ENCODE results near the gene AJAP1.

The AJAP1 gene

GRCh38 chr1:4693331-4693730, 38.9 kb downstream of the AJAP1 start:
- no peak overlapping the region for H2BK5ac ChIP-seq (ENCODE audit: low read length)
- H2AK5ac ChIP-seq (ENCODE audit: low read length): no peak overlapping the region
- no CpG with 5 or more reads among the region's 6 CpGs for WGBS (ENCODE audit: extremely low coverage, insufficient coverage, low lambda C conversion rate)
- H3K56ac ChIP-seq (ENCODE audit: low read length): no peak overlapping the region
- no peak overlapping the region for H2BK15ac ChIP-seq (replicated peaks; ENCODE audit: low read depth)
- H3K23ac ChIP-seq (ENCODE audit: low read length): no peak overlapping the region
- DNase-seq: no peak
- H3K18ac ChIP-seq (ENCODE audit: low read length): no peak overlapping the region
- H3K9ac ChIP-seq (ENCODE audit: low read length): no peak overlapping the region
- H3K4ac ChIP-seq (ENCODE audit: low read depth, low read length): no peak overlapping the region
- no peak overlapping the region for H3K27ac ChIP-seq (ENCODE audit: low read depth, low read length)
- no peaks in the 10 kb centered on the region for H3K36me3 ChIP-seq (ENCODE audit: control insufficient read depth, insufficient read depth, low read length)
- no peaks in the 10 kb centered on the region for H3K79me2 ChIP-seq (ENCODE audit: control insufficient read depth, insufficient read depth, low read length)
- no peak overlapping the region for H2BK120ac ChIP-seq (ENCODE audit: low read depth, low read length)
- no peak overlapping the region for H3K4me3 ChIP-seq (ENCODE audit: low read length)
- no peaks in the 10 kb centered on the region for H3K27me3 ChIP-seq (ENCODE audit: insufficient read depth, low read length, poor library complexity)
- H4K8ac ChIP-seq (ENCODE audit: low read depth, low read length): no peak overlapping the region
- no peak overlapping the region for H3K4me2 ChIP-seq (ENCODE audit: low read length)
- no peaks in the 10 kb centered on the region for H3K79me1 ChIP-seq (ENCODE audit: low read length)
- H3K4me1 ChIP-seq (ENCODE audit: control insufficient read depth, low read depth, low read length): no peaks in the 10 kb centered on the region
- H4K5ac ChIP-seq (ENCODE audit: low read length): no peak overlapping the region

- no CpG with 5 or more reads among the region's 10 CpGs for WGBS (ENCODE audit: extremely low coverage, insufficient coverage, low lambda C conversion rate)
- DNase-seq: no peak
Observed at GRCh38 chr1:4693891-4694290, 39.5 kb downstream of the AJAP1 start.

GRCh38 chr1:4694492-4694891, 40.1 kb downstream of the AJAP1 start:
- no peaks in the 10 kb centered on the region for H3K79me2 ChIP-seq (ENCODE audit: control insufficient read depth, insufficient read depth, low read length)
- H2BK120ac ChIP-seq (ENCODE audit: low read depth, low read length): no peak overlapping the region
- no peak overlapping the region for H4K5ac ChIP-seq (ENCODE audit: low read length)
- no peak overlapping the region for H3K4ac ChIP-seq (ENCODE audit: low read depth, low read length)
- H3K27ac ChIP-seq (ENCODE audit: low read depth, low read length): no peak overlapping the region
- H3K56ac ChIP-seq (ENCODE audit: low read length): no peak overlapping the region
- H3K4me2 ChIP-seq (ENCODE audit: low read length): no peak overlapping the region
- H3K23ac ChIP-seq (ENCODE audit: low read length): no peak overlapping the region
- no CpG with 5 or more reads among the region's 9 CpGs for WGBS (ENCODE audit: extremely low coverage, insufficient coverage, low lambda C conversion rate)
- H2AK5ac ChIP-seq (ENCODE audit: low read length): no peak overlapping the region
- H3K4me1 ChIP-seq (ENCODE audit: control insufficient read depth, low read depth, low read length): no peaks in the 10 kb centered on the region
- H3K18ac ChIP-seq (ENCODE audit: low read length): no peak overlapping the region
- DNase-seq: no peak
- no peaks in the 10 kb centered on the region for H3K79me1 ChIP-seq (ENCODE audit: low read length)
- no peak overlapping the region for H4K8ac ChIP-seq (ENCODE audit: low read depth, low read length)
- H3K36me3 ChIP-seq (ENCODE audit: control insufficient read depth, insufficient read depth, low read length): no peaks in the 10 kb centered on the region
- no peak overlapping the region for H3K9ac ChIP-seq (ENCODE audit: low read length)
- H3K27me3 ChIP-seq (ENCODE audit: insufficient read depth, low read length, poor library complexity): no peaks in the 10 kb centered on the region
- H2BK5ac ChIP-seq (ENCODE audit: low read length): no peak overlapping the region
- no peak overlapping the region for H2BK15ac ChIP-seq (replicated peaks; ENCODE audit: low read depth)
- no peak overlapping the region for H3K4me3 ChIP-seq (ENCODE audit: low read length)

More at GRCh38 chr1:4693891-4694290, 39.5 kb downstream of the AJAP1 start:
- Histone ChIP-seq H3K4me2 (ENCODE audit: low read length) (no peak overlapping the region), H3K36me3 (ENCODE audit: control insufficient read depth, insufficient read depth, low read length) (no peaks in the 10 kb centered on the region), H4K5ac (ENCODE audit: low read length) (no peak overlapping the region), H3K4ac (ENCODE audit: low read depth, low read length) (no peak overlapping the region), H2AK5ac (ENCODE audit: low read length) (no peak overlapping the region), H3K4me1 (ENCODE audit: control insufficient read depth, low read depth, low read length) (no peaks in the 10 kb centered on the region), H3K18ac (ENCODE audit: low read length) (no peak overlapping the region), H3K23ac (ENCODE audit: low read length) (no peak overlapping the region), H3K27me3 (ENCODE audit: insufficient read depth, low read length, poor library complexity) (no peaks in the 10 kb centered on the region), H3K4me3 (ENCODE audit: low read length) (no peak overlapping the region), H3K79me2 (ENCODE audit: control insufficient read depth, insufficient read depth, low read length) (no peaks in the 10 kb centered on the region), H2BK120ac (ENCODE audit: low read depth, low read length) (no peak overlapping the region), H2BK5ac (ENCODE audit: low read length) (no peak overlapping the region), H3K79me1 (ENCODE audit: low read length) (no peaks in the 10 kb centered on the region), H2BK15ac (replicated peaks; ENCODE audit: low read depth) (no peak overlapping the region), H3K56ac (ENCODE audit: low read length) (no peak overlapping the region), H3K27ac (ENCODE audit: low read depth, low read length) (no peak overlapping the region), H3K9ac (ENCODE audit: low read length) (no peak overlapping the region), H4K8ac (ENCODE audit: low read depth, low read length) (no peak overlapping the region)

- no peak overlapping the region for H3K4me2 ChIP-seq (ENCODE audit: low read length)
- H2BK15ac ChIP-seq (replicated peaks; ENCODE audit: low read depth): no peak overlapping the region
- no peak overlapping the region for H3K56ac ChIP-seq (ENCODE audit: low read length)
- H3K36me3 ChIP-seq (ENCODE audit: control insufficient read depth, insufficient read depth, low read length): no peaks in the 10 kb centered on the region
- H3K4me3 ChIP-seq (ENCODE audit: low read length): no peak overlapping the region
- H2AK5ac ChIP-seq (ENCODE audit: low read length): no peak overlapping the region
- H4K8ac ChIP-seq (ENCODE audit: low read depth, low read length): no peak overlapping the region
- H3K27ac ChIP-seq (ENCODE audit: low read depth, low read length): no peak overlapping the region
- H3K23ac ChIP-seq (ENCODE audit: low read length): no peak overlapping the region
- no peak overlapping the region for H2BK5ac ChIP-seq (ENCODE audit: low read length)
- H3K9ac ChIP-seq (ENCODE audit: low read length): no peak overlapping the region
- no peaks in the 10 kb centered on the region for H3K27me3 ChIP-seq (ENCODE audit: insufficient read depth, low read length, poor library complexity)
- no peak overlapping the region for H4K5ac ChIP-seq (ENCODE audit: low read length)
- no peak overlapping the region for H2BK120ac ChIP-seq (ENCODE audit: low read depth, low read length)
- H3K18ac ChIP-seq (ENCODE audit: low read length): no peak overlapping the region
- no peaks in the 10 kb centered on the region for H3K79me1 ChIP-seq (ENCODE audit: low read length)
- no peak overlapping the region for H3K4ac ChIP-seq (ENCODE audit: low read depth, low read length)
- H3K79me2 ChIP-seq (ENCODE audit: control insufficient read depth, insufficient read depth, low read length): no peaks in the 10 kb centered on the region
- no peak for DNase-seq
- WGBS (ENCODE audit: extremely low coverage, insufficient coverage, low lambda C conversion rate): no CpG with 5 or more reads among the region's 8 CpGs
- no peaks in the 10 kb centered on the region for H3K4me1 ChIP-seq (ENCODE audit: control insufficient read depth, low read depth, low read length)
Observed at GRCh38 chr1:4695241-4695640, 40.8 kb downstream of the AJAP1 start.

GRCh38 chr1:4696161-4696745, 41.8 kb downstream of the AJAP1 start:
- Histone ChIP-seq H3K4me3 (ENCODE audit: low read length) (no peak overlapping the region), H2AK5ac (ENCODE audit: low read length) (no peak overlapping the region), H2BK15ac (replicated peaks; ENCODE audit: low read depth) (no peak overlapping the region), H2BK120ac (ENCODE audit: low read depth, low read length) (no peak overlapping the region), H4K8ac (ENCODE audit: low read depth, low read length) (no peak overlapping the region), H3K56ac (ENCODE audit: low read length) (no peak overlapping the region), H3K23ac (ENCODE audit: low read length) (no peak overlapping the region), H3K27me3 (ENCODE audit: insufficient read depth, low read length, poor library complexity) (no peaks in the 10 kb centered on the region), H3K36me3 (ENCODE audit: control insufficient read depth, insufficient read depth, low read length) (no peaks in the 10 kb centered on the region), H3K4ac (ENCODE audit: low read depth, low read length) (no peak overlapping the region), H3K79me1 (ENCODE audit: low read length) (no peaks in the 10 kb centered on the region), H3K79me2 (ENCODE audit: control insufficient read depth, insufficient read depth, low read length) (no peaks in the 10 kb centered on the region), H2BK5ac (ENCODE audit: low read length) (no peak overlapping the region), H4K5ac (ENCODE audit: low read length) (no peak overlapping the region), H3K4me2 (ENCODE audit: low read length) (no peak overlapping the region), H3K18ac (ENCODE audit: low read length) (no peak overlapping the region), H3K27ac (ENCODE audit: low read depth, low read length) (no peak overlapping the region), H3K4me1 (ENCODE audit: control insufficient read depth, low read depth, low read length) (no peaks in the 10 kb centered on the region), H3K9ac (ENCODE audit: low read length) (no peak overlapping the region)
- DNase-seq: peak; percentile 57
- no CpG with 5 or more reads among the region's 12 CpGs for WGBS (ENCODE audit: extremely low coverage, insufficient coverage, low lambda C conversion rate)

- no peak for DNase-seq
- no peak overlapping the region for H3K56ac ChIP-seq (ENCODE audit: low read length)
- H2BK5ac ChIP-seq (ENCODE audit: low read length): no peak overlapping the region
- H3K18ac ChIP-seq (ENCODE audit: low read length): no peak overlapping the region
- no peaks in the 10 kb centered on the region for H3K79me1 ChIP-seq (ENCODE audit: low read length)
- H2BK15ac ChIP-seq (replicated peaks; ENCODE audit: low read depth): no peak overlapping the region
- H3K79me2 ChIP-seq (ENCODE audit: control insufficient read depth, insufficient read depth, low read length): no peaks in the 10 kb centered on the region
- no peak overlapping the region for H3K4me3 ChIP-seq (ENCODE audit: low read length)
- H4K5ac ChIP-seq (ENCODE audit: low read length): no peak overlapping the region
- no peak overlapping the region for H2AK5ac ChIP-seq (ENCODE audit: low read length)
- no peak overlapping the region for H2BK120ac ChIP-seq (ENCODE audit: low read depth, low read length)
- no peaks in the 10 kb centered on the region for H3K36me3 ChIP-seq (ENCODE audit: control insufficient read depth, insufficient read depth, low read length)
- no peak overlapping the region for H3K27ac ChIP-seq (ENCODE audit: low read depth, low read length)
- no peaks in the 10 kb centered on the region for H3K27me3 ChIP-seq (ENCODE audit: insufficient read depth, low read length, poor library complexity)
- no CpG with 5 or more reads among the region's 2 CpGs for WGBS (ENCODE audit: extremely low coverage, insufficient coverage, low lambda C conversion rate)
- no peak overlapping the region for H3K4me2 ChIP-seq (ENCODE audit: low read length)
- H4K8ac ChIP-seq (ENCODE audit: low read depth, low read length): no peak overlapping the region
- H3K9ac ChIP-seq (ENCODE audit: low read length): no peak overlapping the region
- no peak overlapping the region for H3K23ac ChIP-seq (ENCODE audit: low read length)
- no peaks in the 10 kb centered on the region for H3K4me1 ChIP-seq (ENCODE audit: control insufficient read depth, low read depth, low read length)
- no peak overlapping the region for H3K4ac ChIP-seq (ENCODE audit: low read depth, low read length)
Observed at GRCh38 chr1:4696753-4697152, 42.3 kb downstream of the AJAP1 start.
